Uterus (tissue), 2 donors: Measurements from ENCODE around the gene MLXIPL.

Experiments used
- POLR2A ChIP-seq, 2 donors: fragments of 450-650 bp; IDR thresholded peaks; one replicate each; pipeline ENCODE4 v1.6.1; 2016; ENCODE audit warnings: antibody characterized with exemption in 2 of 2, mild to moderate bottlenecking in 1 of 2, moderate library complexity in 1 of 2
- TF ChIP-seq, protein P1 (sequence below), 4 experiments: fragments of 200-600 bp in 2 of 4; fragments of 450-650 bp in 2 of 4; sonication (generic) in 2 of 4; IDR thresholded peaks; one replicate each; pipeline ENCODE4 v1.5.1; 2016 to 2019; ENCODE audit warnings: antibody characterized with exemption in 4 of 4, mild to moderate bottlenecking in 2 of 4, moderate library complexity in 1 of 4

DNA sequence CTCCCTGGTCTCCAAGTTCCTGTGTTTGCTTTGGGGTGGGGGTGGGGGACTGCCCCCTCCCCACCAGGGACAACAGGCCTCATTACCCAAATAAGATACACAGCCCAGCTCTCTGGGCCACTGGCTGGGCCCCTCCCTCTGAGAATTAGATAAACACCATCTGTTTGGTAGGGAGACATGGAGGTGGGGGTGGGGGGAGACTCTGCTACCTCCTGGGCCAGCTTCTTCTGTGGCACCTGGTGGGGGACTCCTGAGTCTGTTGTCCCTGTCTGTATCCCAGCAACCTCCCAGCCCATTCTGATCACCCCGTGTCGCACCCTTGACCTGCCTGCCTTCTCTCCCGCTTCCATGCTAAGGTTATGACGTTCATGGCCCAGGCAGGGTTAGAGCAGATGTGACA, 5.8 kb downstream of the MLXIPL start:
- TF ChIP-seq, protein P1, sequence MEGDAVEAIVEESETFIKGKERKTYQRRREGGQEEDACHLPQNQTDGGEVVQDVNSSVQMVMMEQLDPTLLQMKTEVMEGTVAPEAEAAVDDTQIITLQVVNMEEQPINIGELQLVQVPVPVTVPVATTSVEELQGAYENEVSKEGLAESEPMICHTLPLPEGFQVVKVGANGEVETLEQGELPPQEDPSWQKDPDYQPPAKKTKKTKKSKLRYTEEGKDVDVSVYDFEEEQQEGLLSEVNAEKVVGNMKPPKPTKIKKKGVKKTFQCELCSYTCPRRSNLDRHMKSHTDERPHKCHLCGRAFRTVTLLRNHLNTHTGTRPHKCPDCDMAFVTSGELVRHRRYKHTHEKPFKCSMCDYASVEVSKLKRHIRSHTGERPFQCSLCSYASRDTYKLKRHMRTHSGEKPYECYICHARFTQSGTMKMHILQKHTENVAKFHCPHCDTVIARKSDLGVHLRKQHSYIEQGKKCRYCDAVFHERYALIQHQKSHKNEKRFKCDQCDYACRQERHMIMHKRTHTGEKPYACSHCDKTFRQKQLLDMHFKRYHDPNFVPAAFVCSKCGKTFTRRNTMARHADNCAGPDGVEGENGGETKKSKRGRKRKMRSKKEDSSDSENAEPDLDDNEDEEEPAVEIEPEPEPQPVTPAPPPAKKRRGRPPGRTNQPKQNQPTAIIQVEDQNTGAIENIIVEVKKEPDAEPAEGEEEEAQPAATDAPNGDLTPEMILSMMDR (IDR thresholded peaks at IDR 0.05): no peak
- no peak for TF ChIP-seq POLR2A (IDR thresholded peaks at IDR 0.05)
